PC-9 (cell line): Measurements from ENCODE around the gene FHDC1. TPM values are rescaled to one million over a fixed set of nuclear protein-coding genes. Genes with fewer than 3 reads are reported as not detected.

Experiments
- BruUV-seq: library from RNA; stranded (reverse); fragments of 400-500 nt; replicated peaks from 2 replicates; lab custom pipeline; 2021; lab: Mats Ljungman, UMichigan
- CTCF ChIA-PET: fragments of 300-600 bp; sonication (Branson Sonifier 250); formaldehyde crosslinking; loops from one replicate; lab custom pipeline; 2022; ENCODE audit warnings: antibody characterized with exemption; lab: Charles Lee
- POLR2A ChIA-PET: fragments of 300-600 bp; sonication (Branson Sonifier 250); formaldehyde crosslinking; loops from one replicate; lab custom pipeline; 2022; ENCODE audit warnings: antibody characterized with exemption; ENCODE audit not compliant: unreplicated experiment; lab: Charles Lee
- DNase-seq, 2 experiments: peaks; one replicate each; pipeline versions ENCODE4 v3.0.0 to v3.0.0-alpha.2; 2015 to 2022; ENCODE audit warnings: mixed read lengths in 1 of 2
- H2AFZ ChIP-seq: fragments of 200-600 bp; sonication (generic); 2 replicates; pipeline ENCODE4 v1.8.1; 2017; ENCODE audit warnings: antibody characterized with exemption
- H3F3A ChIP-seq: fragments of 200-600 bp; sonication (generic); 2 replicates; pipeline ENCODE4 v1.8.1; 2017; ENCODE audit warnings: antibody characterized with exemption, mild to moderate bottlenecking, low read depth; ENCODE audit not compliant: insufficient read depth
- H3K27ac ChIP-seq: fragments of 200-600 bp; sonication (generic); 2 replicates; pipeline ENCODE4 v1.6.1; 2016; ENCODE audit warnings: mixed run types
- H3K27me3 ChIP-seq: fragments of 200-600 bp; sonication (generic); 2 replicates; pipeline ENCODE4 v1.6.1; 2016; ENCODE audit warnings: low read depth, mixed run types; ENCODE audit not compliant: insufficient read depth
- H3K36me3 ChIP-seq: fragments of 200-600 bp; sonication (generic); 2 replicates; pipeline ENCODE4 v1.6.1; 2016; ENCODE audit warnings: low read depth, mixed run types
- H3K4me1 ChIP-seq: fragments of 200-600 bp; sonication (generic); replicated peaks from 2 replicates; pipeline ENCODE4 v1.6.1; 2016; ENCODE audit warnings: mixed run types; ENCODE audit not compliant: insufficient read depth
- H3K4me2 ChIP-seq: fragments of 200-600 bp; sonication (generic); 2 replicates; pipeline ENCODE4 v1.6.1; 2017; ENCODE audit warnings: mixed run types
- H3K4me3 ChIP-seq: fragments of 200-600 bp; sonication (generic); 2 replicates; pipeline ENCODE4 v1.6.1; 2016; ENCODE audit warnings: mixed run types
- H3K79me2 ChIP-seq: fragments of 200-600 bp; sonication (generic); 2 replicates; pipeline ENCODE4 v1.6.1; 2017; ENCODE audit warnings: low read depth, mixed run types
- H3K9me2 ChIP-seq: fragments of 200-600 bp; sonication (generic); 2 replicates; pipeline ENCODE4 v1.8.1; 2017; ENCODE audit warnings: mild to moderate bottlenecking; ENCODE audit not compliant: insufficient read depth
- H3K9me3 ChIP-seq: fragments of 200-600 bp; sonication (generic); 2 replicates; pipeline ENCODE4 v1.8.1; 2016; ENCODE audit warnings: low read depth; ENCODE audit not compliant: insufficient read depth
- H4K20me1 ChIP-seq: fragments of 200-600 bp; sonication (generic); 2 replicates; pipeline ENCODE4 v1.8.1; 2017; ENCODE audit not compliant: insufficient read depth
- CTCF ChIP-seq: fragments of 200-600 bp; sonication (generic); conservative IDR thresholded peaks from 2 replicates; pipeline ENCODE4 v1.6.1; 2017; ENCODE audit warnings: mixed run types, antibody characterized with exemption, mild to moderate bottlenecking, moderate library complexity
- EZH2 ChIP-seq: fragments of 200-600 bp; sonication (generic); IDR thresholded peaks from 2 replicates; pipeline ENCODE4 v1.8.0; 2017; ENCODE audit warnings: antibody characterized with exemption, low read depth
- intact Hi-C: fragments of 100-400 bp; cut with micrococcal nuclease; formaldehyde crosslinking; loops from one replicate; pipeline ENCODE4 v1.10.0; 2022; ENCODE audit not compliant: unreplicated experiment
- total RNA-seq: library from RNA; stranded (reverse); gene quantifications from 2 replicates; pipeline ENCODE4 v1.2.3, GENCODE V29; 2021

The FHDC1 gene
- total RNA-seq, 1 experiment from 2014 or later: 17.4 TPM

GRCh38 chr4:152950402-152951274, 14.5 kb downstream of the FHDC1 start:
- POLR2A ChIA-PET: no interaction called here
- Histone ChIP-seq H3K9me3 (no peaks in the 10 kb centered on the region), H3K79me2 (no peaks in the 10 kb centered on the region), H3K4me2 (no peak overlapping the region), H3K9me2 (no peaks in the 10 kb centered on the region), H3K27ac (no peak overlapping the region), H3K27me3 (no peaks in the 10 kb centered on the region), H3F3A (no peaks in the 10 kb centered on the region), H3K36me3 (no peaks in the 10 kb centered on the region), H2AFZ (no peak overlapping the region), H4K20me1 (no peaks in the 10 kb centered on the region), H3K4me3 (no peak overlapping the region), H3K4me1 (no peaks in the 10 kb centered on the region)
- TF ChIP-seq CTCF (no peak), EZH2 (no peak)
- no peak for DNase-seq
- CTCF ChIA-PET: interaction anchor here (0.6 kb wide), 1 partner anchor 104 kb away, joined by 3 read pairs; no protein-coding TSS in a partner anchor
- intact Hi-C loops: no loop called here
- BruUV-seq: no TSS peak

GRCh38 chr4:152951348-152951747, 15.2 kb downstream of the FHDC1 start:
- BruUV-seq: no TSS peak
- no peaks in the 10 kb centered on the region for H3K79me2 ChIP-seq
- no peaks in the 10 kb centered on the region for H3K9me3 ChIP-seq
- no peak overlapping the region for H3K27ac ChIP-seq
- H3K36me3 ChIP-seq: no peaks in the 10 kb centered on the region
- H3K9me2 ChIP-seq: no peaks in the 10 kb centered on the region
- H4K20me1 ChIP-seq: no peaks in the 10 kb centered on the region
- CTCF ChIA-PET: no interaction called here
- no peaks in the 10 kb centered on the region for H3F3A ChIP-seq
- H3K27me3 ChIP-seq: no peaks in the 10 kb centered on the region
- no peak for DNase-seq
- no peaks in the 10 kb centered on the region for H3K4me1 ChIP-seq
- no peak overlapping the region for H3K4me2 ChIP-seq
- intact Hi-C loops: no loop called here
- POLR2A ChIA-PET: no interaction called here
- H3K4me3 ChIP-seq: no peak overlapping the region
- TF ChIP-seq EZH2: no peak
- no peak for TF ChIP-seq CTCF
- no peak overlapping the region for H2AFZ ChIP-seq

GRCh38 chr4:152953514-152953913, 17.4 kb downstream of the FHDC1 start:
- ChIA-PET POLR2A (no interaction called here), CTCF (no interaction called here)
- Histone ChIP-seq H4K20me1 (no peaks in the 10 kb centered on the region), H3K79me2 (no peaks in the 10 kb centered on the region), H3K9me3 (no peaks in the 10 kb centered on the region), H3F3A (no peaks in the 10 kb centered on the region), H3K27me3 (no peaks in the 10 kb centered on the region), H3K4me3 (no peak overlapping the region), H2AFZ (no peak overlapping the region), H3K9me2 (no peaks in the 10 kb centered on the region), H3K27ac (no peak overlapping the region), H3K4me2 (no peak overlapping the region), H3K36me3 (no peaks in the 10 kb centered on the region), H3K4me1 (no peaks in the 10 kb centered on the region)
- no TSS peak for BruUV-seq
- no peak for DNase-seq
- TF ChIP-seq EZH2 (no peak), CTCF (no peak)
- intact Hi-C loops: no loop called here
